GM18861 (cell line): ENCODE measurements around the gene PIP5K1B.
A peak's percentile ranks its signal among the peaks of the same experiment; 100 is the strongest.

Experiments
- ATAC-seq: cut with Tn5 transposase; IDR thresholded peaks from one replicate; pipeline ENCODE4 v1.9.1; 2021; ENCODE audit not compliant: unreplicated experiment

Gene PIP5K1B

GRCh38 chr9:68707801-68708488 is 2.9 kb downstream of the PIP5K1B start:
- no peak for ATAC-seq

DNA sequence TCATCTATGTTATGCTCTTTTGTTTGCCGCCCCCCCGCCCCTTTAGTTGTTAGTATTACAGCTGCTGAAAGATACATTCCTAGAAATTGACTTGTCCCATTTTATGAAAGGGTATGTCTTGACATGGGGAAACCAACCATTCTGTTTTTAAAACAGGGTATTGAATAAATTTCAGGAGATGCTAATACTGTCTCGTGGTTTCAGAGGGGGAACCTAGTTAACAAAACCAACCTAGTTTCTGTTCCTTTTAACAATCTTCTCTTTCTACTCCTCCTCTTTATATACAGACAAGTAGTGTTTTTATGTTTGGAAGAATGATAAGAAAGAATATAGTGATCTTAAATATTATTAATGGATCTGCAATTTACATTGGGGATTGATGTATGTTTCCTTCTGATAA is 3.5 kb downstream of the PIP5K1B start:
- peak; percentile 33 for ATAC-seq

- ATAC-seq: no peak
Measured at GRCh38 chr9:68709291-68710110, 4.5 kb downstream of the PIP5K1B start.

DNA sequence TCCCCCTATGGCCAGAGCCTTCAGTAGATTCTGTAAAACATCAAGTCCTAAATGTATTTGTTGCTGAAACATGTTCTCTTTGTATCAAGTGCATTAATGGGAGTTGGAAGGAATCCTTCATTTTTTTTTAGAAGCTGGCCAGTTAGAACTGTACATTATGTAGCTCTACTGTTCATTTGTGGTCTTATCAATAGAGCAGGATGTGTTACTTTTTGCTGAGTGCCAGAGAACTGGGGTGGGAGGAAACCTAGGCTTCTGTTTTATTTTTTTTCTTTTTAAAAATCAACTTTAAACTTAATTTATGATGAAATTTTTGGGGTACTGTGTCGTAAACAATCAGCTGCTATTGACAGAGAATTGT is 5.1 kb downstream of the PIP5K1B start:
- no peak for ATAC-seq

DNA sequence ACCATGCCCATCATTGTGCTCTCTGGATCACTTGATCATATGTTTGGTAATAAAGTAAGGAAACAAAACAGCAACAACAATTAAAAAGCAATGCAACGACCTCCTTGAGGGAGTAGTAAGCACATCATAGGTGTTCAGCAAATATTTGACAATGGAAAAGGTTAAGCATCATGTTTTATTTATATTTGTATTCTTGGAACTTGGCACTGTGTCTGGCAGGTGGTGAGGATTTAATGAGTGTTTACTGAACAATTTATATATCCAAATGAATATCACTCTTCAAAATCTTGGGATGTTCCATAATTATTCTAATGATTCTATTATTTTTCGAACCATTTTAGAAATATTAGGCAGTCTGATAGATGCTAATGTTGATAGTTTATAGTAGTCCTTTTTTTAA is 6.2 kb downstream of the PIP5K1B start:
- ATAC-seq: no peak

- ATAC-seq: no peak
Measured at GRCh38 chr9:68711932-68712331, 6.9 kb downstream of the PIP5K1B start.

- no peak for ATAC-seq
Measured at GRCh38 chr9:68714416-68715180, 9.6 kb downstream of the PIP5K1B start.

- ATAC-seq: no peak
Measured at GRCh38 chr9:68715181-68715456, 10.1 kb downstream of the PIP5K1B start.

DNA sequence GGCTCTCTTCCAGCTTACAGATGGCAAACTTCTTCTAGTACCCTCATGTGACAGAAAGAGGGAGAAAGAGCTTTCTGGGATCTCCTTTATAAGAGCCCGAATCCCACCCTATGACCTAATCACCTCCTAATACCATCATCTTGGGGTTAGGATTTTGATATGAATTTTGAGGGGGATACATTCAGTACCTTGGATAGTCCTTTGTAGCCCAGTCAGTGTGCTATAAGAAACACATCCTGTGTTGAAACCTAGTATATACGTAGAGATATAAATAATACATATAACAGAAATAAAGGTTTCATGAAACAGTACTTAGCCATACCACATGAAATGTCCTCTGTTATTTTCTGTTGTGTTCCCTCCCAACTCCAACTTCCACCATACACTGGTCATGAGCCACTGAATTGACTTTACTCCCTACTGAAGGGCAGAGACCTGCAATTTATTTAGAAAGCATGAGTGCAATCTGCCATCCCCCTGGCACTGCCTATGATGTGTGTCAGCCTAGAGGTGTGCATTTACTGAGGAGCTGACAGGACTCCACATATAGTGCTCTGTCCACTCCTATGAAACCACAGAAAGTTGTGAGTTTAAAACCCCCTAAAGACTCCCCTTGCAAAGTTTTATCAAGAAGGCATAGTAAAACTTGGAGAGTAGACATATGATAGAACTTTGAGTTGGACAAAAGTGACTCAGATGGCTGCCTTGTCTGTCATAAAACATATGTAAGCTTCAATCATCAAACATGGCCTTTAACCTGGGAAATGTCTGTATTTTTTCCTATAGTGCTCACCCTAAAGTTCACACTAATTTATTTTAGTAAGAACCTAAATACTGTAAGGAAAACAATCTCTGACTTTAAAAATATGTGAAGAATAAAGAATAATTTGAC is 12.8 kb downstream of the PIP5K1B start:
- ATAC-seq: no peak

DNA sequence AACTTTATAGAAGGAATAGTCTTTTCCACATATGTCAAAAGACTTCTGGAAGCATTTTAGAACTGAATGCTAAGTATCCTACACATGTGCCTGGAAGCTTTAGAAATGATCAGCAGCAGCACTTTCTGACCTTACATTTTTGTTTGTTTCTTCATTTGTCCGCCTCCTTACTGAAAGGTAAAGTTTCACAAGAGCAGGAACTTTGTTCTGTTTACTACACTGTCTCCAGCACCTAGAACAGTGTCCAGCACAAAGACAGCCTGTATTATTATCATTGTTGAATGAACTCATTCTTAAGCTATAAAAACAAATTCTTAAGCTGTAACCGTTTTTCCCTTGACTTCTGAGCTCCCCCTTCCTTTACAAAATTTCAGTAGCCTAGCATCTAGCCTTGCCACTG is 14.8 kb downstream of the PIP5K1B start:
- no peak for ATAC-seq

DNA sequence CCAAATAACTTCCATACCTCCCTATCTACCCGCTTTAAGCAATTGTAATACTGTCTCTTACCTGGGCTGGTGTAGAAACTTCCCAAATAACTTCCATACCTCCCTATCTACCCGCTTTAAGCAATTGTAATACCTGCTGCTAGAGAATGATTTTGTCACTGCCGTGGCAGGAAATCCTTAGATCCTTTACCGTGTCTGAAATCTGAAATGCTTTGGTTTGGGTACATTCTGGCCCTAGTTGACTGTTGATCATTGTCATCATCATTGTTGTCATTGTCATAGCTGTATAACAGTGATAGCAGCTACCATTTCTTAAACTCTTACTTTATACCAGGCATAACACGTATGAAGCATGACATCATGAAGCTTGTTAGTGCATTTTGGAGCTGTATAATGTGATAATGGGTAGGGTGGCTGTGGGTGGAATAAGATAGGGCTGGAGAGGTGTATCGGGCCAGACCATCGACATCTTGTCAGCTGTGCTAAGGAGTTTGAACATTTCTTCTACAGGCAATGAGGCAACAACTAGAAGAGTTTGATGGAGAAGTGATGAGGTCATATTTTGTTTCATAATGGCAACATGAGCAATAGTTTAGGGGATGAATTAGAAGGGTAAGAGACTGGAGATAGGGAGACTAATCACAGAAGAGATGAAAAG is 15.7 kb downstream of the PIP5K1B start:
- ATAC-seq: no peak

GRCh38 chr9:68721666-68722330 is 16.8 kb downstream of the PIP5K1B start:
- ATAC-seq: no peak

- ATAC-seq: no peak
Measured at GRCh38 chr9:68725070-68725469, 20.0 kb downstream of the PIP5K1B start.

DNA sequence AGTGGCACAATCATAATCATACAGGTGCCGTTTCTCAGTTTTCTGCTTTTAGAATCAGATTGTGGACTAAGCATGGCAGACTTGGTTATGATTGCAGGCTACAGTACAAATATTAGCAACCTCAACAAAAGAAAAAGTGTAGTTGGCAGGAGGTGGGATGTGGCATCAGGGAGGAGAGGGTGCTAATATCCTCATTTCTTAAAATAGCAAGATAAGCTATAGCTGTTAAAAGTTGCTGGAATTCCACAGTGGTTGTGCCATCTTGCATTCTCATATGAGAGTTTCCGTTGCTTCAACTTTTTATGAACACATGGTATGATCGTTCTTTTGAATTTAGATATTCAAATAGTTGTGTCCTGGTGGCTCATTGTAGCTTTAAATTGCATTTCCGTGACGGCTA is 21.4 kb downstream of the PIP5K1B start:
- ATAC-seq: no peak

DNA sequence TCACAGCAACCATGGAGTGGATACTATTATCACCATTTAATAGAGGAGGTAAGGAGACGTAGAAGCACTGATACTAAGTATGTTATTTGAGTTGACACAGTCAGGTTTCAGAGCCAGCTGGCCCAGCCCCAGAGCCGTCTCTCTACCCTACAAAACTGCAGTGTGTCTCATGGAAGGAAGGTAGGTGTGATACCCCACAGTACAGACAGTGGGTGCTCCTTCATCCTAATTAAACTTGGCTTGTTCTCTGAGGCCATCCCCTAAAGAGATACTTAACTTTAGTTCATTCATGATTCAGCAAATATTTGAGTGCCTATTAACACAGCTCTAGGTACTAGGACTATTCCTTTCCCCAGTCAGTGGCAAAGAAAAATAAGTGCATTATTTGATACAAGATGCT is 22.6 kb downstream of the PIP5K1B start:
- ATAC-seq: no peak

GRCh38 chr9:68728731-68729130 is 23.7 kb downstream of the PIP5K1B start:
- peak; percentile 54 for ATAC-seq

DNA sequence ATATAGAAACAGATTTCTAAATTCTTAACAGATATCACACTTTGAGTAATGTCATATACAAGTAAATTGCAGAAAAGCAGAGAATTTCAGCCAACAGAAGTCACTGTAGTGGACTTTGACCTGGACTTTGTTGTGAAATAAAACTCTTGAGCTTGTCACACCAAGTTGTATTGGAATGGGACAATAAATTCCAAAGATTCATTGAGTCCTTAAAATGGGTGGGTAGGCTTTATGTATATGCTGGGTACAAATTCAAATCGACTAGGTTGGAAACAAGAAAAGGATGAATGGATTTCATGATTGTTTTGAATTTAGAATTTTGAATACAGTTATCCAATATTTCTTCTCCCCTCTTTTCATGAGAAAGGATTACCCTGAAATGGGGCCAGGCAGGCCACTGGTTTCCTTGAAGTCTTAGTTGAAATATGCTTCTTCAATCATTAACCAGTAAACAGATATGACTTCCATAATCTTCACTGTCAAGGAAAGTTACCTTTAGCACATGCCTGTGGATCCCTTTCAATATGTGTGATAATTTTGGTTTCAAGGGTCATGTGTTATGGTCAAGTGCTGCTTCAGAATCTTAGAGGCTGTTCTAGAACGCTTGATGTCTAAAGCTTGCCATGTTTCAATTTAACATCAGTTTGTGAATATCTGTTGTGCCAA is 25.7 kb downstream of the PIP5K1B start:
- no peak for ATAC-seq

GRCh38 chr9:68731857-68732256 is 26.8 kb downstream of the PIP5K1B start:
- ATAC-seq: no peak

- no peak for ATAC-seq
Measured at GRCh38 chr9:68732405-68733020, 27.5 kb downstream of the PIP5K1B start.
